ENCODE results near the gene SLC26A1. TPM values are rescaled to one million over a fixed set of nuclear protein-coding genes. Genes with fewer than 3 reads are reported as not detected.

SLC26A1 gene
- total RNA-seq, 1 experiment from 2014 or later = 0.16 TPM

DNA sequence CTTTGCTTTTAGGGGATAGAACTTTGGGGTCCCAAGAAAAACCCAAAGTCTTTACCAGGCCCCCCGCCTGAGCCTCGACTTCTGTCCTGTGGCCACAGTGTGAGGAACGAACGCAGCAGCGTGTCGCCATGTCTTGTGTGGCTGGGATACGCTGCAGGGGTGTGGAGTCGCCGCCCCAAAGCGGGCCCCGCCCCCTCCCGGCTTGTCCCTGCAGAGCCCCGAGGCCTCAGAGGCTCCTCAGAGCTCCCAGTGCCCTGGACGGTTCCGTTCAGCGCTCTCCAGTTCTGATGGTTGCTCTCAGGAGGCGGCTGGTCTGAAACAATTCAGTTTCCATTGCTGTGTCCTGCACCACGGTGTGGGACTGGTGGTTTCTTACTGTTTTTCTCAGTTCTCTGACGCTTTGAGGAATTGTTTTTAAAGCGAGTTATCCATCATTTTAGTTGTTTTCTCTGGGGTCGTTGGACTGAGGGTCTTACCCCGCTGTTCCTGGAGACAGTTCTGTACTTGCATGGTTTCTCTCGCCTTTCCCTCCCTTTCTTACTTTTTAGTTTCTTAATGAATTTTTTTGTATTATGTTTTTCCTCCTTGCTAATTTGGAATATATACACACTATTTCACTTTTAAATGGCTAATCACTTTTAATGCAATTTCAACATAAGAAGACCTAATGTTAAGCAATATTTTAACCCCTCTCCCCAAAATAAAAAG is 7.9 kb downstream of the SLC26A1 start:
- POLR2A ChIA-PET = interaction anchor here (1.0 kb wide), 1 partner anchor 25 kb away, joined by 4 read pairs; no protein-coding TSS in a partner anchor
- BruUV-seq (replicated peaks) = no TSS peak
- DNase-seq (ENCODE audit: unreplicated experiment) = peak; percentile 38
- H3K4me1 Mint-ChIP-seq (ENCODE audit: insufficient read depth, unreplicated experiment) = no peaks in the 10 kb centered on the region
- intact Hi-C loops (cut with micrococcal nuclease) = no loop called here
- H3K36me3 Mint-ChIP-seq (ENCODE audit: insufficient read depth, unreplicated experiment) = no peaks in the 10 kb centered on the region
- peak overlapping the region; percentile 14 for H3K4me3 Mint-ChIP-seq (ENCODE audit: unreplicated experiment)
- CTCF ChIA-PET = no interaction called here
- H3K27ac Mint-ChIP-seq (ENCODE audit: low read depth, unreplicated experiment) = no peak overlapping the region
- no peaks in the 10 kb centered on the region for H3K27me3 Mint-ChIP-seq (ENCODE audit: insufficient read depth, unreplicated experiment)
- TF ChIP-seq, protein P1, sequence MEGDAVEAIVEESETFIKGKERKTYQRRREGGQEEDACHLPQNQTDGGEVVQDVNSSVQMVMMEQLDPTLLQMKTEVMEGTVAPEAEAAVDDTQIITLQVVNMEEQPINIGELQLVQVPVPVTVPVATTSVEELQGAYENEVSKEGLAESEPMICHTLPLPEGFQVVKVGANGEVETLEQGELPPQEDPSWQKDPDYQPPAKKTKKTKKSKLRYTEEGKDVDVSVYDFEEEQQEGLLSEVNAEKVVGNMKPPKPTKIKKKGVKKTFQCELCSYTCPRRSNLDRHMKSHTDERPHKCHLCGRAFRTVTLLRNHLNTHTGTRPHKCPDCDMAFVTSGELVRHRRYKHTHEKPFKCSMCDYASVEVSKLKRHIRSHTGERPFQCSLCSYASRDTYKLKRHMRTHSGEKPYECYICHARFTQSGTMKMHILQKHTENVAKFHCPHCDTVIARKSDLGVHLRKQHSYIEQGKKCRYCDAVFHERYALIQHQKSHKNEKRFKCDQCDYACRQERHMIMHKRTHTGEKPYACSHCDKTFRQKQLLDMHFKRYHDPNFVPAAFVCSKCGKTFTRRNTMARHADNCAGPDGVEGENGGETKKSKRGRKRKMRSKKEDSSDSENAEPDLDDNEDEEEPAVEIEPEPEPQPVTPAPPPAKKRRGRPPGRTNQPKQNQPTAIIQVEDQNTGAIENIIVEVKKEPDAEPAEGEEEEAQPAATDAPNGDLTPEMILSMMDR (IDR thresholded peaks at IDR 0.05; ENCODE audit: unreplicated experiment) = no peak
- H3K9me3 Mint-ChIP-seq (ENCODE audit: unreplicated experiment) = no peaks in the 10 kb centered on the region

DNA sequence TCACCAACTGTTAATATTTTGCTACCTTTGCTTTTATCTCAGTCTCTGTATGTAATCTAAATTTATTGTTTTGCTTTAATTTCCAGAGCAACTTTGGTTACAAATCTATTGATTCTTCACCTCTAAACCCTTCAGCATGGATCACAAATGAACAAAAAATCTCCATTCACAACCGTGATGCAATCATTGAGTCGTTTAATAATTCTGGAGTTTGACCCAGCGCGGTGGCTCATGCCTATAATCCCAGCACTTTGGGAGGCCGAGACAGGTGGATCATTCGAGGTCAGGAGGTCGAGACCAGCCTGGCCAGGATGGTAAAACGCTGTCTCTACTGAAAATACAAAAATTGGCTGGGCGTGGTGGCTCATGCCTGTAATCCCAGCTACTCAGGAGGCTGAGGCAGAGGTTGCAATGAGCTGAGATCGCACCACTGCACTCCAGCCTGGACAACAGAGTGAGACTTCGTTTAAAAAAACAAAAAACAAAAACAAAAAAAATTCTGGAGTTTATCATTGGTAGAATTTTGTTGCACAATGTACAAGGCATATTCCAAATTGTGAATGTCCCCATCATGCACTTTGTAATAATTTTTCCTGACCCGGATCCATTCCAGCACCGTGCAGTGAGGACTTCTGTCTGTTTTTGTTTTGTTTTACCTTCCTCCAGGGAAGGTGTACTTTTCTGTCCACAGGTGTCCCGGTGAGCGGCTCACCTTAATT is 8.7 kb downstream of the SLC26A1 start:
- Mint-ChIP-seq H3K4me1 (ENCODE audit: insufficient read depth, unreplicated experiment) (no peaks in the 10 kb centered on the region), H3K9me3 (ENCODE audit: unreplicated experiment) (no peaks in the 10 kb centered on the region), H3K27ac (ENCODE audit: low read depth, unreplicated experiment) (no peak overlapping the region), H3K27me3 (ENCODE audit: insufficient read depth, unreplicated experiment) (no peaks in the 10 kb centered on the region), H3K4me3 (ENCODE audit: unreplicated experiment) (peak overlapping the region; percentile 14), H3K36me3 (ENCODE audit: insufficient read depth, unreplicated experiment) (no peaks in the 10 kb centered on the region)
- no TSS peak for BruUV-seq (replicated peaks)
- POLR2A ChIA-PET = interaction anchor here (1.0 kb wide), 1 partner anchor 26 kb away, joined by 4 read pairs; no protein-coding TSS in a partner anchor
- CTCF ChIA-PET = no interaction called here
- DNase-seq (ENCODE audit: unreplicated experiment) = no peak
- TF ChIP-seq, protein P1 (IDR thresholded peaks at IDR 0.05; ENCODE audit: unreplicated experiment) = no peak
- intact Hi-C loops (cut with micrococcal nuclease) = no loop called here

DNA sequence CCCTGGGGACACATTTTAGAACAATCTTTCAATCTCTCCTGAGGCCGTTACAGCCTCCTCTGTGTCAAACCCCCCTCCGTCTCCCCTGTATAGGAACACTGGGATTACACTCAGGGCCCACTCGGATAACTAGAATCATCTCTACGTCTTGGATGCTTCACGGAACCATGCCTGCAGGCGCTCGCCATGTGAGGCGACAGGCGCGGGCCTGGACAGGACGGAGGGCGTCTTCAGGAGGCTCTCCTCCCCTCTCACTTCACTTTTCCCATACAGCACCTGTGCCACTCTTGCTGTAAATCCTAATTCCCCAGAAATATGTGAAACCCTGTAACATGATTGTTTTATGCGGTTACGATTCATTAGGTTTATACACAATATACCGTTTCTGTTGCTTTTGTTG is 10.4 kb downstream of the SLC26A1 start:
- Mint-ChIP-seq H3K9me3 (ENCODE audit: unreplicated experiment) (no peaks in the 10 kb centered on the region), H3K36me3 (ENCODE audit: insufficient read depth, unreplicated experiment) (no peaks in the 10 kb centered on the region), H3K4me1 (ENCODE audit: insufficient read depth, unreplicated experiment) (no peaks in the 10 kb centered on the region), H3K27me3 (ENCODE audit: insufficient read depth, unreplicated experiment) (no peaks in the 10 kb centered on the region), H3K4me3 (ENCODE audit: unreplicated experiment) (no peak overlapping the region), H3K27ac (ENCODE audit: low read depth, unreplicated experiment) (no peak overlapping the region)
- TF ChIP-seq, protein P1 (IDR thresholded peaks at IDR 0.05; ENCODE audit: unreplicated experiment) = no peak
- ChIA-PET CTCF (no interaction called here), POLR2A (no interaction called here)
- DNase-seq (ENCODE audit: unreplicated experiment) = no peak
- no TSS peak for BruUV-seq (replicated peaks)
- intact Hi-C loops (cut with micrococcal nuclease) = no loop called here

DNA sequence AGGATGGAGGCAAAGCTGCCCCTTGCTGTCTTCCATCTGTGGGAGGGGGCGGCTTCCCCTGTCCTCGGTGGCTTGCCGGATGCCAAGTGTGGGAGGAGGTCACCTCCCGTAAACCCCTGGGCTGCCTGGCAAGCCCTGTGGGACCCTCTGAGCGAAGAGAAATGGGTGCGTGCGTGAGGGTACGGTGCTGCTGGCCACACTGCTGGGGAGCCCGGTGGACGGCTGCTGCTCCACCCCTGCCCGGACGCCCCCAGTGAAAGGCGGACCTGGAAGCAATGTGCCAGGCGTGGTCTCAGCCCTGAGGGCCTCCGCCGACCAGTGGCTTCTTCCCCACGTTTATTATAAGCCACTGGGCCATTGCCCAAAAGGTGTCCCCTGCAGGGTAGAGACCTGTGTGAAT is 10.9 kb downstream of the SLC26A1 start:
- POLR2A ChIA-PET = interaction anchor here (0.6 kb wide), 1 partner anchor 11 kb away, joined by 3 read pairs; no protein-coding TSS in a partner anchor
- Mint-ChIP-seq H3K9me3 (ENCODE audit: unreplicated experiment) (no peaks in the 10 kb centered on the region), H3K27ac (ENCODE audit: low read depth, unreplicated experiment) (no peak overlapping the region), H3K27me3 (ENCODE audit: insufficient read depth, unreplicated experiment) (no peaks in the 10 kb centered on the region), H3K4me3 (ENCODE audit: unreplicated experiment) (no peak overlapping the region), H3K36me3 (ENCODE audit: insufficient read depth, unreplicated experiment) (no peaks in the 10 kb centered on the region), H3K4me1 (ENCODE audit: insufficient read depth, unreplicated experiment) (no peaks in the 10 kb centered on the region)
- BruUV-seq (replicated peaks) = no TSS peak
- CTCF ChIA-PET = interaction anchor here (0.6 kb wide), 1 partner anchor 13 kb away, joined by 3 read pairs; no protein-coding TSS in a partner anchor
- TF ChIP-seq, protein P1 (IDR thresholded peaks at IDR 0.05; ENCODE audit: unreplicated experiment) = no peak
- DNase-seq (ENCODE audit: unreplicated experiment) = no peak
- intact Hi-C loops (cut with micrococcal nuclease) = no loop called here
